Natural killer cell (primary cell): ENCODE data around the gene SNX13. TPM values are rescaled to one million over a fixed set of nuclear protein-coding genes. Genes with fewer than 3 reads are reported as not detected.

Source experiments
- ATAC-seq, 3 donors: fragments of 150-1000 bp in 2 of 3; fragments of 200-7000 bp in 1 of 3; cut with Tn5 transposase; 1 replicate in 1 of 3; 2 replicates in 2 of 3; pipeline ENCODE4 v1.10.0; 2021; ENCODE audit warnings: mild to moderate bottlenecking in 2 of 3, moderate library complexity in 2 of 3
- DNase-seq, 2 donors: peaks; one replicate each; pipeline versions ENCODE4 v3.0.0 to v3.0.0-alpha.2; 2013 to 2021; ENCODE audit warnings: mixed read lengths in 1 of 2
- H3K27ac ChIP-seq: one replicate; pipeline ENCODE4 v1.5.1; 2013; ENCODE audit warnings: mild to moderate bottlenecking, low read length
- H3K27me3 ChIP-seq: one replicate; pipeline ENCODE4 v1.6.1; 2013; ENCODE audit warnings: low read length; ENCODE audit not compliant: control insufficient read depth, insufficient read depth
- H3K36me3 ChIP-seq: one replicate; pipeline ENCODE4 v1.6.1; 2013; ENCODE audit warnings: low read length; ENCODE audit not compliant: control insufficient read depth, insufficient read depth
- H3K4me1 ChIP-seq: one replicate; pipeline ENCODE4 v1.6.1; 2013; ENCODE audit warnings: low read length; ENCODE audit not compliant: control insufficient read depth, insufficient read depth
- H3K4me3 ChIP-seq: one replicate; pipeline ENCODE4 v1.5.1; 2013; ENCODE audit warnings: low read length
- H3K9me3 ChIP-seq: one replicate; pipeline ENCODE4 v1.6.1; 2013; ENCODE audit warnings: low read length; ENCODE audit not compliant: control insufficient read depth, insufficient read depth
- H3K27ac Mint-ChIP-seq, 2 donors: one replicate each; pipeline ENCODE4 v1.8.0; 2022; ENCODE audit warnings: mild to moderate bottlenecking in 2 of 2, mixed read lengths in 2 of 2, moderate library complexity in 1 of 2
- H3K27me3 Mint-ChIP-seq, 2 donors: one replicate each; pipeline ENCODE4 v1.8.0; 2022; ENCODE audit warnings: low read depth in 2 of 2, mixed read lengths in 2 of 2
- H3K36me3 Mint-ChIP-seq: one replicate; pipeline ENCODE4 v1.8.0; 2022; ENCODE audit warnings: mixed read lengths
- H3K4me1 Mint-ChIP-seq, 2 donors: one replicate each; pipeline ENCODE4 v1.8.0; 2022; ENCODE audit warnings: mixed read lengths in 2 of 2
- H3K4me3 Mint-ChIP-seq: one replicate; pipeline ENCODE4 v1.8.0; 2022; ENCODE audit warnings: mild to moderate bottlenecking, moderate library complexity, mixed read lengths
- H3K9me3 Mint-ChIP-seq, 2 donors: one replicate each; pipeline ENCODE4 v1.8.0; 2022; ENCODE audit warnings: mixed read lengths in 2 of 2
- CTCF ChIP-seq: fragments of 200-600 bp; IDR thresholded peaks from one replicate; pipeline ENCODE4 v1.8.0; 2022; ENCODE audit warnings: antibody characterized with exemption
- WGBS: methylation state at CpG from one replicate; pipeline ENCODE4 v1.1.7; 2013; ENCODE audit warnings: missing lambda C conversion rate; ENCODE audit not compliant: insufficient coverage; 5-methylcytosine and 5-hydroxymethylcytosine counted together
- intact Hi-C: fragments of 100-400 bp; cut with micrococcal nuclease; formaldehyde crosslinking; loops from one replicate; pipeline ENCODE4 v1.14.2; 2022
- total RNA-seq, 4 donors: library from RNA; stranded (reverse); fragments of 120-200 nt in 1 of 4; gene quantifications; one replicate each; pipeline versions ENCODE4 v1.2.3 to v1.2.4, GENCODE V29; 2013 to 2022

The SNX13 gene
- total RNA-seq, 3 donors from 2014 or later (not counting 1 experiment from before 2014, with no cell fraction given) = 34.8 to 38.5 (median 37.4) TPM

GRCh38 chr7:17917842-17918241, 22.5 kb downstream of the SNX13 start:
- 96% methylated on average over 3 of the region's 3 CpGs for WGBS
- intact Hi-C loops = no loop called here
- no peak overlapping the region for H3K4me3 Mint-ChIP-seq

GRCh38 chr7:17916786-17917185, 23.5 kb downstream of the SNX13 start:
- Histone ChIP-seq H3K27ac (no peak overlapping the region), H3K9me3 (no peaks in the 10 kb centered on the region), H3K36me3 (no peaks in the 10 kb centered on the region), H3K27me3 (no peaks in the 10 kb centered on the region), H3K4me1 (no peaks in the 10 kb centered on the region), H3K4me3 (no peak overlapping the region)
- peaks cover 37 to 41% of the 10 kb centered on the region in 2 donors for H3K4me1 Mint-ChIP-seq
- intact Hi-C loops = no loop called here
- no peaks in the 10 kb centered on the region for H3K27me3 Mint-ChIP-seq
- ATAC-seq (no peak), DNase-seq (no peak)
- TF ChIP-seq CTCF = no peak
- no peak overlapping the region for H3K4me3 Mint-ChIP-seq
- no peak overlapping the region for H3K27ac Mint-ChIP-seq
- no peaks in the 10 kb centered on the region for H3K9me3 Mint-ChIP-seq
- no peaks in the 10 kb centered on the region for H3K36me3 Mint-ChIP-seq

More at GRCh38 chr7:17917842-17918241, 22.5 kb downstream of the SNX13 start:
- no peak for TF ChIP-seq CTCF
- Mint-ChIP-seq H3K4me1 (peaks cover 37 to 47% of the 10 kb centered on the region in 2 donors), H3K9me3 (no peaks in the 10 kb centered on the region), H3K27ac (no peak overlapping the region), H3K36me3 (no peaks in the 10 kb centered on the region), H3K27me3 (no peaks in the 10 kb centered on the region)
- Histone ChIP-seq H3K4me3 (no peak overlapping the region), H3K27ac (no peak overlapping the region), H3K9me3 (no peaks in the 10 kb centered on the region), H3K27me3 (no peaks in the 10 kb centered on the region), H3K4me1 (no peaks in the 10 kb centered on the region), H3K36me3 (no peaks in the 10 kb centered on the region)
- no peak for DNase-seq
- no peak for ATAC-seq

- H3K9me3 Mint-ChIP-seq = no peaks in the 10 kb centered on the region
- ATAC-seq = no peak
- Histone ChIP-seq H3K36me3 (no peaks in the 10 kb centered on the region), H3K27me3 (no peaks in the 10 kb centered on the region), H3K4me1 (no peaks in the 10 kb centered on the region), H3K4me3 (no peak overlapping the region), H3K27ac (no peak overlapping the region), H3K9me3 (no peaks in the 10 kb centered on the region)
- H3K4me3 Mint-ChIP-seq = no peak overlapping the region
- H3K36me3 Mint-ChIP-seq = no peaks in the 10 kb centered on the region
- 94% methylated on average over 2 of the region's 2 CpGs for WGBS
- TF ChIP-seq CTCF = no peak
- peaks cover 27 to 34% of the 10 kb centered on the region in 2 donors for H3K4me1 Mint-ChIP-seq
- H3K27ac Mint-ChIP-seq = no peak overlapping the region
- no peak for DNase-seq
- no peaks in the 10 kb centered on the region for H3K27me3 Mint-ChIP-seq
- intact Hi-C loops = no loop called here
Measured at GRCh38 chr7:17915796-17916195, 24.5 kb downstream of the SNX13 start.

GRCh38 chr7:17915168-17915567, 25.1 kb downstream of the SNX13 start:
- H3K27me3 Mint-ChIP-seq = no peaks in the 10 kb centered on the region
- 87% methylated on average over 6 of the region's 6 CpGs for WGBS
- no peak overlapping the region for H3K27ac Mint-ChIP-seq
- Histone ChIP-seq H3K4me1 (no peaks in the 10 kb centered on the region), H3K27ac (no peak overlapping the region), H3K9me3 (no peaks in the 10 kb centered on the region), H3K4me3 (no peak overlapping the region), H3K27me3 (no peaks in the 10 kb centered on the region), H3K36me3 (no peaks in the 10 kb centered on the region)
- TF ChIP-seq CTCF = no peak
- intact Hi-C loops = no loop called here
- DNase-seq (no peak), ATAC-seq (no peak)
- no peaks in the 10 kb centered on the region for H3K36me3 Mint-ChIP-seq
- peaks cover 24 to 39% of the 10 kb centered on the region in 2 donors for H3K4me1 Mint-ChIP-seq
- no peak overlapping the region for H3K4me3 Mint-ChIP-seq
- no peaks in the 10 kb centered on the region for H3K9me3 Mint-ChIP-seq
